ENCODE data around the gene CES2. TPM values are rescaled to one million over a fixed set of nuclear protein-coding genes. Genes with fewer than 3 reads are reported as not detected.
"Not testable (repeated sequence)": the region's sequence is repeated elsewhere in the genome, so short reads cannot be mapped to it uniquely, and the experiment has no call there.

Gene CES2
- polyA plus RNA-seq, 1 experiment, result 33.3 TPM

GRCh38 chr16:66968847-66969246 is 33.5 kb downstream of the CES2 start:
- ChIA-PET CTCF (no interaction called here), POLR2A (no interaction called here)
- DNase-seq (ENCODE audit: low read depth), result no peak
- no peaks in the 10 kb centered on the region for H3K36me3 ChIP-seq (ENCODE audit: control insufficient read depth, insufficient read depth, low read length)
- no peak for TF ChIP-seq CTCF (IDR thresholded peaks at IDR 0.05; ENCODE audit: insufficient read depth, low read depth, low read length)
- no peak overlapping the region for H3K4me3 ChIP-seq (ENCODE audit: low read depth, low read length)
- H3K27me3 ChIP-seq (ENCODE audit: control insufficient read depth, insufficient read depth, low read length), result peaks cover 18% of the 10 kb centered on the region

- DNase-seq (ENCODE audit: low read depth), result no peak
- Histone ChIP-seq H3K27me3 (ENCODE audit: control insufficient read depth, insufficient read depth, low read length) (peaks cover 5% of the 10 kb centered on the region), H3K36me3 (ENCODE audit: control insufficient read depth, insufficient read depth, low read length) (no peaks in the 10 kb centered on the region), H3K4me3 (ENCODE audit: low read depth, low read length) (no peak overlapping the region)
- ChIA-PET CTCF (interaction anchor here (0.7 to 7.7 kb wide), 7 partner anchors 10 to 184 kb away, joined by 3 to 50 read pairs (median 3); partner anchors contain the start of gene CES3), POLR2A (no interaction called here)
- TF ChIP-seq CTCF (IDR thresholded peaks at IDR 0.05; ENCODE audit: insufficient read depth, low read depth, low read length), result no peak
These were observed 35.7 kb downstream of the CES2 start for GRCh38 chr16:66970775-66971720.

GRCh38 chr16:66972983-66973382 is 37.7 kb downstream of the CES2 start:
- Histone ChIP-seq H3K4me3 (ENCODE audit: low read depth, low read length) (no peak overlapping the region), H3K36me3 (ENCODE audit: control insufficient read depth, insufficient read depth, low read length) (no peaks in the 10 kb centered on the region), H3K27me3 (ENCODE audit: control insufficient read depth, insufficient read depth, low read length) (0 out of 2 replicates have a peak, but pooled peaks cover 2% of the 10 kb centered on the region)
- ChIA-PET POLR2A (no interaction called here), CTCF (interaction anchor here (0.9 to 7.7 kb wide), 6 partner anchors 9 to 188 kb away, joined by 4 to 55 read pairs (median 4); partner anchors contain the start of genes CES3 and CES4A)
- TF ChIP-seq CTCF (IDR thresholded peaks at IDR 0.05; ENCODE audit: insufficient read depth, low read depth, low read length), result no peak
- DNase-seq (ENCODE audit: low read depth), result no peak

GRCh38 chr16:66973716-66974115 is 38.4 kb downstream of the CES2 start:
- TF ChIP-seq CTCF (IDR thresholded peaks at IDR 0.05; ENCODE audit: insufficient read depth, low read depth, low read length), result no peak
- ChIA-PET CTCF (interaction anchor here (0.5 to 7.7 kb wide), 8 partner anchors 9 to 211 kb away, joined by 3 to 55 read pairs (median 4); partner anchors contain the start of genes CES3, CES4A and MATCAP1), POLR2A (no interaction called here)

GRCh38 chr16:66974156-66974931 is 39.0 kb downstream of the CES2 start:
- POLR2A ChIA-PET; H3K4me3 ChIP-seq (ENCODE audit: low read depth, low read length); H3K27me3 ChIP-seq (ENCODE audit: control insufficient read depth, insufficient read depth, low read length); H3K36me3 ChIP-seq (ENCODE audit: control insufficient read depth, insufficient read depth, low read length); DNase-seq (ENCODE audit: low read depth): not testable (repeated sequence)
- CTCF ChIA-PET, result interaction anchor here (0.9 to 7.7 kb wide), 4 partner anchors 13 to 210 kb away, joined by 4 to 55 read pairs (median 38); partner anchors contain the start of genes CES3 and MATCAP1

More at GRCh38 chr16:66973716-66974115, 38.4 kb downstream of the CES2 start:
- Histone ChIP-seq H3K4me3 (ENCODE audit: low read depth, low read length) (no peak overlapping the region), H3K36me3 (ENCODE audit: control insufficient read depth, insufficient read depth, low read length) (no peaks in the 10 kb centered on the region), H3K27me3 (ENCODE audit: control insufficient read depth, insufficient read depth, low read length) (0 out of 2 replicates have a peak, but pooled peaks cover 2% of the 10 kb centered on the region)
- DNase-seq (ENCODE audit: low read depth), result no peak

GRCh38 chr16:66974932-66975246 is 39.6 kb downstream of the CES2 start:
- CTCF ChIA-PET, result interaction anchor here (0.9 to 7.7 kb wide), 5 partner anchors 8 to 210 kb away, joined by 3 to 55 read pairs (median 26); partner anchors contain the start of genes CES3 and MATCAP1
- POLR2A ChIA-PET; H3K4me3 ChIP-seq (ENCODE audit: low read depth, low read length); H3K36me3 ChIP-seq (ENCODE audit: control insufficient read depth, insufficient read depth, low read length); DNase-seq (ENCODE audit: low read depth); H3K27me3 ChIP-seq (ENCODE audit: control insufficient read depth, insufficient read depth, low read length): not testable (repeated sequence)
